ENCODE data around the gene LYL1.

The LYL1 gene

GRCh38 chr19:13095393-13095784 is 7.3 kb downstream of the LYL1 start:
- peaks cover 5% of the 10 kb centered on the region for H3K36me3 Mint-ChIP-seq (ENCODE audit: low read depth)
- peaks cover 6% of the 10 kb centered on the region for H3K9me3 Mint-ChIP-seq
- peaks cover 93% of the 10 kb centered on the region for H3K27me3 Mint-ChIP-seq (ENCODE audit: low read depth, poor library complexity)
- peaks cover 28% of the 10 kb centered on the region for H3K4me1 Mint-ChIP-seq
- TF ChIP-seq, protein P1, sequence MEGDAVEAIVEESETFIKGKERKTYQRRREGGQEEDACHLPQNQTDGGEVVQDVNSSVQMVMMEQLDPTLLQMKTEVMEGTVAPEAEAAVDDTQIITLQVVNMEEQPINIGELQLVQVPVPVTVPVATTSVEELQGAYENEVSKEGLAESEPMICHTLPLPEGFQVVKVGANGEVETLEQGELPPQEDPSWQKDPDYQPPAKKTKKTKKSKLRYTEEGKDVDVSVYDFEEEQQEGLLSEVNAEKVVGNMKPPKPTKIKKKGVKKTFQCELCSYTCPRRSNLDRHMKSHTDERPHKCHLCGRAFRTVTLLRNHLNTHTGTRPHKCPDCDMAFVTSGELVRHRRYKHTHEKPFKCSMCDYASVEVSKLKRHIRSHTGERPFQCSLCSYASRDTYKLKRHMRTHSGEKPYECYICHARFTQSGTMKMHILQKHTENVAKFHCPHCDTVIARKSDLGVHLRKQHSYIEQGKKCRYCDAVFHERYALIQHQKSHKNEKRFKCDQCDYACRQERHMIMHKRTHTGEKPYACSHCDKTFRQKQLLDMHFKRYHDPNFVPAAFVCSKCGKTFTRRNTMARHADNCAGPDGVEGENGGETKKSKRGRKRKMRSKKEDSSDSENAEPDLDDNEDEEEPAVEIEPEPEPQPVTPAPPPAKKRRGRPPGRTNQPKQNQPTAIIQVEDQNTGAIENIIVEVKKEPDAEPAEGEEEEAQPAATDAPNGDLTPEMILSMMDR (IDR thresholded peaks at IDR 0.05) = no peak
- DNase-seq = peak; percentile 42
- peak overlapping the region; percentile 61 for H3K4me3 Mint-ChIP-seq
- H3K27ac Mint-ChIP-seq = no peak overlapping the region

DNA sequence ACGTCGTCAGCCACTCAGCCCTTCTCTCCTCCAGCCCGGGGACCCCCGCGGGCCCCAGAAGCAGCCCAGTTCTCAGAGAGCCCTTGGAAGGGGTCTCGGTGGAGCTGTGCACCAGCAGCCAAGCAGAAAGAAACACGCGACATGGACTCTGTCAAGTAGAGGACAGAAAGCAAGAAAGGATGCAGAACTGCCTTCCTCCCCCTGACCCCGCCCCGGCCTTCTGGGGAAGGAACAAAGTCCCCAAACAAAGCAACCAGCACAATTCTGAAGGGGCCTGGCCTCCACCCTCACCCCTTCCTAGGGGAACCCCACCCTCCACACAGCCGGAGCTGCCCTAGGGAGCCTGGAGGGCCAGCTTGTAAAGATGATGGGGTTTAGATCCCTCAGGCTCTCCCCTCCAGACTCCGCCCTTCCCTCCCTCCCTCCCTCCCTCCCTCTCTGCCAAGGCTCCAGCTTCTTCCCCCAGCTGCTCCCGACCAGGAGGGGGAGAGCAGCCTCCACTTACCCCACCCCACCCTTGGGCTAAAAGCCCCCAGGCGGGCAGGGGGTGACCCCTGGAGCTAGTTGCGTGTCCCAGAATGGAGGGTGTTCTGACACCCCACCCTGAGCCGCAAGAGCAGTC is 7.8 kb downstream of the LYL1 start:
- no peak overlapping the region for H3K4me3 Mint-ChIP-seq
- H3K36me3 Mint-ChIP-seq (ENCODE audit: low read depth) = peaks cover under 1% of the 10 kb centered on the region
- peaks cover 93% of the 10 kb centered on the region for H3K27me3 Mint-ChIP-seq (ENCODE audit: low read depth, poor library complexity)
- H3K9me3 Mint-ChIP-seq = peaks cover 4% of the 10 kb centered on the region
- H3K27ac Mint-ChIP-seq = no peak overlapping the region
- TF ChIP-seq, protein P1 (IDR thresholded peaks at IDR 0.05) = no peak
- H3K4me1 Mint-ChIP-seq = peaks cover 28% of the 10 kb centered on the region
- DNase-seq = peak; percentile 31

GRCh38 chr19:13094106-13094504 is 8.6 kb downstream of the LYL1 start:
- Mint-ChIP-seq H3K4me1 (peaks cover 28% of the 10 kb centered on the region), H3K9me3 (peaks cover 3% of the 10 kb centered on the region), H3K27me3 (ENCODE audit: low read depth, poor library complexity) (peaks cover 89% of the 10 kb centered on the region), H3K36me3 (ENCODE audit: low read depth) (no peaks in the 10 kb centered on the region), H3K27ac (no peak overlapping the region), H3K4me3 (no peak overlapping the region)
- TF ChIP-seq, protein P1 (IDR thresholded peaks at IDR 0.05) = no peak
- no peak for DNase-seq

DNA sequence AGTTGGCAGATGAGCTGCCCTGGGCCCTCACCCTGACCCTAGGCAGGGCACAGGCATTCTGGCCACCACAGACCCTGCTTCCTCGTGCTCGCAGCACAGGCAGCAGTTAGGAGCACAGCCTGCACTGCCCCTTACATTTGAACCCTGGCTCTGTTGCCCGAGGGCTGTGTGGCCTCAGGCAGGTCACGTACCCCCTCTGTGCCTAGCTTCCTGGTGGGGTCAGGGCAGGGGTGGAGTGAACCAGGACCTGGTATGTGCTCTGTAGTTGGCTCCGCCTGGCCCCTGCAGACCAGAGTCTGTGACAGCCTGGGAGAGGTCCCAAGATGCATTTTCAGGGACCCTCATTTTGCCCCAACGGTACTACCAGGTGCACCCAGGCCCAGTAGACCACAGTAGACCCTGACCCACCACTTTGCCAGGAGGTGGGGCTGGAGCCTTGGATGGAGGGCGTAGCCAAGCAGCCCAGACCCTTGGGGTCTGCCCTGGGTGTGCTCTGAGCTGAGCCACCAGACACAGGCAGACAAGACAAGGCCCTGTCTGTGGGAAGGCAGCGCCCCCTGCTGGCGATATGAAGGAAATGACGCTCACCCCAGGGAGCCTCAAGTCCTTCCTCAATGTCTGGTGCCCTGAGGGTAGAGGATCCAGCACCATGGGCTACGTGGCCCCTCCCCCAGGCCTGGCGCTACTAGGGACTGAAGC is 9.1 kb downstream of the LYL1 start:
- Mint-ChIP-seq H3K9me3 (peaks cover 3% of the 10 kb centered on the region), H3K4me3 (no peak overlapping the region), H3K27me3 (ENCODE audit: low read depth, poor library complexity) (peaks cover 89% of the 10 kb centered on the region), H3K36me3 (ENCODE audit: low read depth) (no peaks in the 10 kb centered on the region), H3K4me1 (peaks cover 28% of the 10 kb centered on the region), H3K27ac (no peak overlapping the region)
- TF ChIP-seq, protein P1 (IDR thresholded peaks at IDR 0.05) = peak; percentile 95
- peak; percentile 84 for DNase-seq

- TF ChIP-seq, protein P1 (IDR thresholded peaks at IDR 0.05) = no peak
- peaks cover 28% of the 10 kb centered on the region for H3K4me1 Mint-ChIP-seq
- no peak overlapping the region for H3K4me3 Mint-ChIP-seq
- H3K27me3 Mint-ChIP-seq (ENCODE audit: low read depth, poor library complexity) = peaks cover 89% of the 10 kb centered on the region
- no peaks in the 10 kb centered on the region for H3K36me3 Mint-ChIP-seq (ENCODE audit: low read depth)
- peaks cover 3% of the 10 kb centered on the region for H3K9me3 Mint-ChIP-seq
- no peak overlapping the region for H3K27ac Mint-ChIP-seq
- no peak for DNase-seq
Measured at GRCh38 chr19:13092606-13093235, 9.9 kb downstream of the LYL1 start.

Data from nephron progenitor cell (in vitro differentiated cells).